RWPE2 (cell line): ENCODE data around the gene RAB23.

Source experiments
- ATAC-seq: fragments of 200-7000 bp; cut with Tn5 transposase; 3 replicates; pipeline ENCODE4 v1.9.1; 2021; ENCODE audit warnings: low read depth
- DNase-seq: peaks from one replicate; pipeline ENCODE4 v3.0.0-alpha.2; 2020; ENCODE audit warnings: low spot score
- H3K27ac ChIP-seq: fragments of 450-650 bp; 2 replicates; pipeline ENCODE4 v1.5.1; 2017; ENCODE audit warnings: mild to moderate bottlenecking; ENCODE audit not compliant: poor library complexity, severe bottlenecking
- H3K27me3 ChIP-seq: fragments of 250-450 bp; sonication (Bioruptor Pico); 2 replicates; pipeline ENCODE4 v1.5.1; 2021; ENCODE audit warnings: mild to moderate bottlenecking, moderate library complexity; ENCODE audit not compliant: insufficient read depth, poor library complexity, severe bottlenecking
- H3K36me3 ChIP-seq: fragments of 250-450 bp; sonication (Bioruptor Pico); 2 replicates; pipeline ENCODE4 v1.5.1; 2020; ENCODE audit warnings: low read depth, mild to moderate bottlenecking, moderate library complexity
- H3K4me1 ChIP-seq: fragments of 250-450 bp; sonication (Bioruptor Pico); 2 replicates; pipeline ENCODE4 v1.5.1; 2021; ENCODE audit warnings: mild to moderate bottlenecking, moderate library complexity; ENCODE audit not compliant: insufficient read depth, poor library complexity, severe bottlenecking
- H3K4me3 ChIP-seq: fragments of 250-450 bp; sonication (Bioruptor Pico); 2 replicates; pipeline ENCODE4 v1.5.1; 2021; ENCODE audit warnings: mild to moderate bottlenecking, moderate library complexity; ENCODE audit not compliant: severe bottlenecking
- H3K9me3 ChIP-seq: fragments of 250-450 bp; sonication (Bioruptor Pico); 2 replicates; pipeline ENCODE4 v1.5.1; 2021; ENCODE audit warnings: mild to moderate bottlenecking, moderate library complexity; ENCODE audit not compliant: severe bottlenecking
- CTCF ChIP-seq: fragments of 450-650 bp; IDR thresholded peaks from one replicate; pipeline ENCODE4 v1.5.1; 2017; ENCODE audit warnings: mild to moderate bottlenecking, moderate library complexity; ENCODE audit not compliant: poor library complexity, severe bottlenecking

The RAB23 gene

GRCh38 chr6:57198926-57199636 lies 23.0 kb downstream of the RAB23 start:
- Histone ChIP-seq H3K27ac (no peak overlapping the region), H3K36me3 (peaks cover 25% of the 10 kb centered on the region), H3K27me3 (no peaks in the 10 kb centered on the region), H3K9me3 (no peaks in the 10 kb centered on the region), H3K4me3 (no peak overlapping the region), H3K4me1 (no peaks in the 10 kb centered on the region)
- no peak for ATAC-seq
- no peak for TF ChIP-seq CTCF
- no peak for DNase-seq

- Histone ChIP-seq H3K9me3 (no peaks in the 10 kb centered on the region), H3K4me3 (no peak overlapping the region), H3K27me3 (no peaks in the 10 kb centered on the region), H3K36me3 (peaks cover 59% of the 10 kb centered on the region), H3K27ac (no peak overlapping the region), H3K4me1 (no peaks in the 10 kb centered on the region)
- ATAC-seq (no peak), DNase-seq (no peak)
- no peak for TF ChIP-seq CTCF
These were observed 26.6 kb downstream of the RAB23 start for GRCh38 chr6:57195457-57195856.

GRCh38 chr6:57193177-57193576 lies 28.9 kb downstream of the RAB23 start:
- H3K27me3 ChIP-seq = no peaks in the 10 kb centered on the region
- no peaks in the 10 kb centered on the region for H3K9me3 ChIP-seq
- H3K27ac ChIP-seq = no peak overlapping the region
- no peak overlapping the region for H3K4me3 ChIP-seq
- TF ChIP-seq CTCF = no peak
- ATAC-seq (no peak), DNase-seq (no peak)
- H3K36me3 ChIP-seq = peaks cover 82% of the 10 kb centered on the region
- H3K4me1 ChIP-seq = no peaks in the 10 kb centered on the region

- no peak for ATAC-seq
- H3K27ac ChIP-seq = no peak overlapping the region
- peak; percentile 64 for TF ChIP-seq CTCF
- H3K9me3 ChIP-seq = no peaks in the 10 kb centered on the region
- no peak for DNase-seq
- H3K4me3 ChIP-seq = no peak overlapping the region
- H3K27me3 ChIP-seq = no peaks in the 10 kb centered on the region
- no peaks in the 10 kb centered on the region for H3K4me1 ChIP-seq
- peaks cover 85% of the 10 kb centered on the region for H3K36me3 ChIP-seq
These were observed 32.0 kb downstream of the RAB23 start for GRCh38 chr6:57190140-57190539.

GRCh38 chr6:57183336-57183735 lies 38.8 kb downstream of the RAB23 start:
- Histone ChIP-seq H3K4me3 (no peak overlapping the region), H3K36me3 (peaks cover 36% of the 10 kb centered on the region)
- ATAC-seq = no peak

More at GRCh38 chr6:57183336-57183735, 38.8 kb downstream of the RAB23 start:
- no peak for DNase-seq
- H3K27me3 ChIP-seq = no peaks in the 10 kb centered on the region
- no peaks in the 10 kb centered on the region for H3K4me1 ChIP-seq
- no peak overlapping the region for H3K27ac ChIP-seq
- no peaks in the 10 kb centered on the region for H3K9me3 ChIP-seq
- no peak for TF ChIP-seq CTCF
